Fibroblast of lung (primary cell): ENCODE measurements around the gene SLC35F3. TPM values are rescaled to one million over a fixed set of nuclear protein-coding genes. Genes with fewer than 3 reads are reported as not detected.

Experiments
- DNase-seq, 2 donors: peaks; one replicate each; pipeline versions ENCODE4 v3.0.0 to v3.0.0-alpha.2; 2010; ENCODE audit warnings: low read depth in 2 of 2
- H2AFZ ChIP-seq: 2 replicates; pipeline ENCODE4 v1.5.1; 2012; ENCODE audit warnings: low read length, control low read depth, inconsistent platforms
- H3K27ac ChIP-seq: 2 replicates; pipeline ENCODE4 v1.5.1; 2011; ENCODE audit warnings: low read length, control low read depth; ENCODE audit not compliant: insufficient read depth
- H3K27me3 ChIP-seq: 2 replicates; pipeline ENCODE4 v1.5.1; 2011; ENCODE audit warnings: mild to moderate bottlenecking, low read length; ENCODE audit not compliant: control insufficient read depth, insufficient read depth
- H3K36me3 ChIP-seq: 2 replicates; pipeline ENCODE4 v1.5.1; 2011; ENCODE audit warnings: low read length; ENCODE audit not compliant: control insufficient read depth, insufficient read depth
- H3K4me1 ChIP-seq: 2 replicates; pipeline ENCODE4 v1.5.1; 2011; ENCODE audit warnings: low read length; ENCODE audit not compliant: control insufficient read depth, insufficient read depth; ENCODE audit errors: extremely low read depth
- H3K4me2 ChIP-seq: 2 replicates; pipeline ENCODE4 v1.5.1; 2011; ENCODE audit warnings: low read length, control low read depth; ENCODE audit not compliant: insufficient read depth; ENCODE audit errors: extremely low read depth
- H3K4me3 ChIP-seq, 4 experiments: fragments of 200-600 bp in 1 of 4; sonication (generic) in 1 of 4; replicated peaks in 1 of 4; 2 replicates each; pipeline ENCODE4 v1.5.1; 2011 to 2016; ENCODE audit warnings: low read length in 4 of 4, low read depth in 3 of 4, mild to moderate bottlenecking in 3 of 4, control low read depth in 2 of 4, inconsistent platforms in 1 of 4, mixed read lengths in 1 of 4; ENCODE audit not compliant: insufficient read depth in 1 of 4; ENCODE audit errors: control extremely low read depth in 1 of 4
- H3K79me2 ChIP-seq: 2 replicates; pipeline ENCODE4 v1.5.1; 2012; ENCODE audit warnings: mild to moderate bottlenecking, low read length, inconsistent platforms; ENCODE audit not compliant: control insufficient read depth, insufficient read depth
- H3K9ac ChIP-seq: 2 replicates; pipeline ENCODE4 v1.5.1; 2011; ENCODE audit warnings: mild to moderate bottlenecking, low read length, control low read depth; ENCODE audit not compliant: insufficient read depth
- H3K9me3 ChIP-seq: 2 replicates; pipeline ENCODE4 v1.5.1; 2012; ENCODE audit warnings: low read depth, low read length; ENCODE audit not compliant: control insufficient read depth, insufficient read depth
- H4K20me1 ChIP-seq: 2 replicates; pipeline ENCODE4 v1.5.1; 2011; ENCODE audit warnings: low read length; ENCODE audit not compliant: control insufficient read depth, insufficient read depth; ENCODE audit errors: extremely low read depth
- EZH2 ChIP-seq: IDR thresholded peaks from 2 replicates; pipeline ENCODE4 v1.5.1; 2012; ENCODE audit warnings: low read length, control low read depth, mild to moderate bottlenecking; ENCODE audit errors: missing control alignments
- polyA plus RNA-seq, 2 donors: library from polyadenylated mRNA; depleted of rRNA in 1 of 2; stranded (reverse) in 1 of 2; unstranded in 1 of 2; fragments of >200 nt; gene quantifications; 2 replicates each; pipeline ENCODE4 v1.2.1, GENCODE V29; 2011 to 2012; ENCODE audit warnings: missing spikeins in 1 of 2
- total RNA-seq: library from RNA; depleted of rRNA; stranded (reverse); fragments of >200 nt; gene quantifications from 2 replicates; pipeline ENCODE4 v1.2.1, GENCODE V29; 2014
- TF ChIP-seq, protein P1 (sequence below), 2 donors: IDR thresholded peaks in 1 of 2; conservative IDR thresholded peaks in 1 of 2; 1 replicate in 1 of 2; 2 replicates in 1 of 2; pipeline ENCODE4 v1.5.1; 2011 to 2012; ENCODE audit warnings: low read length in 2 of 2, control low read depth in 1 of 2, inconsistent platforms in 1 of 2, low read depth in 1 of 2, mild to moderate bottlenecking in 1 of 2

SLC35F3 gene
- total and polyA plus RNA-seq, 2 donors (not counting 1 experiment from before 2014, with no cell fraction given), result not detected

DNA sequence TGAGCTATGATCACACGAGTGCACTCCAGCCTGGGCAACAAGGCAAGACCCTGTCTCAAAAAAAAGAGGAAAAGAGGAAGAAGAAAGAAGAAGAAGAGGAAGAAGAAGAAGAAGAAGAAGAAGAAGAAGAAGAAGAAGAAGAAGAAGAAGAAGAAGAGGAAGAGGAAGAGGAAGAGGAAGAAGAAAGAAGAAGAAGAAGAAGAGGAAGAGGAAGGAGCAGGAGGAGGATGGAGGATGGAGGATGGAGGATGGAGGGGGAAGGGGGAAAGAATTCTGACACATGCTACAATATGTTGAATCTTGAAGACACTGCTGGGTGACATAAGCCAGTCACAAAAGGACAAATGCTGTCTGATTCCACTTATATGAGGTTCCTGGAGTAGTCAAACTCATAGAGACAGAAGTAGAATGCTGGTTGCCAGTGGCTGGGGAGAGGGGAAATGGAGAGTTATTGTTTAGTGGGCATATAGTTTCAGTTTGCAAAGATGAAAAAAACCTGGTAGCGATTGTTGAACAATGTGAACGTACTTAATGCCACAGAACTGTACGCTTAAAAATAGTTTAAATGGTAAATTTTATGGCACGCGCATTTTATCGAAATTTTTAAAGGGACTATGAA lies 421.5 kb downstream of the SLC35F3 start:
- TF ChIP-seq, protein P1, sequence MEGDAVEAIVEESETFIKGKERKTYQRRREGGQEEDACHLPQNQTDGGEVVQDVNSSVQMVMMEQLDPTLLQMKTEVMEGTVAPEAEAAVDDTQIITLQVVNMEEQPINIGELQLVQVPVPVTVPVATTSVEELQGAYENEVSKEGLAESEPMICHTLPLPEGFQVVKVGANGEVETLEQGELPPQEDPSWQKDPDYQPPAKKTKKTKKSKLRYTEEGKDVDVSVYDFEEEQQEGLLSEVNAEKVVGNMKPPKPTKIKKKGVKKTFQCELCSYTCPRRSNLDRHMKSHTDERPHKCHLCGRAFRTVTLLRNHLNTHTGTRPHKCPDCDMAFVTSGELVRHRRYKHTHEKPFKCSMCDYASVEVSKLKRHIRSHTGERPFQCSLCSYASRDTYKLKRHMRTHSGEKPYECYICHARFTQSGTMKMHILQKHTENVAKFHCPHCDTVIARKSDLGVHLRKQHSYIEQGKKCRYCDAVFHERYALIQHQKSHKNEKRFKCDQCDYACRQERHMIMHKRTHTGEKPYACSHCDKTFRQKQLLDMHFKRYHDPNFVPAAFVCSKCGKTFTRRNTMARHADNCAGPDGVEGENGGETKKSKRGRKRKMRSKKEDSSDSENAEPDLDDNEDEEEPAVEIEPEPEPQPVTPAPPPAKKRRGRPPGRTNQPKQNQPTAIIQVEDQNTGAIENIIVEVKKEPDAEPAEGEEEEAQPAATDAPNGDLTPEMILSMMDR (conservative IDR thresholded peaks at IDR 0.05 in 1 of 2, IDR thresholded peaks at IDR 0.05 in 1 of 2; ENCODE audit: low read depth in 1 of 2, low read length in 2 of 2), result no peak
- TF ChIP-seq EZH2, result no peak
- Histone ChIP-seq H3K79me2 (no peaks in the 10 kb centered on the region), H3K27me3 (peaks cover 9% of the 10 kb centered on the region), H3K27ac (no peak overlapping the region), H3K9ac (no peak overlapping the region), H4K20me1 (no peaks in the 10 kb centered on the region), H3K4me2 (peak overlapping the region; percentile 75), H3K9me3 (no peaks in the 10 kb centered on the region), H2AFZ (no peak overlapping the region), H3K4me3 (peak overlapping the region in 3 of 4 experiments; percentile 35 to 49 (median 47)), H3K36me3 (no peaks in the 10 kb centered on the region), H3K4me1 (no peaks in the 10 kb centered on the region)
- no peak for DNase-seq

DNA sequence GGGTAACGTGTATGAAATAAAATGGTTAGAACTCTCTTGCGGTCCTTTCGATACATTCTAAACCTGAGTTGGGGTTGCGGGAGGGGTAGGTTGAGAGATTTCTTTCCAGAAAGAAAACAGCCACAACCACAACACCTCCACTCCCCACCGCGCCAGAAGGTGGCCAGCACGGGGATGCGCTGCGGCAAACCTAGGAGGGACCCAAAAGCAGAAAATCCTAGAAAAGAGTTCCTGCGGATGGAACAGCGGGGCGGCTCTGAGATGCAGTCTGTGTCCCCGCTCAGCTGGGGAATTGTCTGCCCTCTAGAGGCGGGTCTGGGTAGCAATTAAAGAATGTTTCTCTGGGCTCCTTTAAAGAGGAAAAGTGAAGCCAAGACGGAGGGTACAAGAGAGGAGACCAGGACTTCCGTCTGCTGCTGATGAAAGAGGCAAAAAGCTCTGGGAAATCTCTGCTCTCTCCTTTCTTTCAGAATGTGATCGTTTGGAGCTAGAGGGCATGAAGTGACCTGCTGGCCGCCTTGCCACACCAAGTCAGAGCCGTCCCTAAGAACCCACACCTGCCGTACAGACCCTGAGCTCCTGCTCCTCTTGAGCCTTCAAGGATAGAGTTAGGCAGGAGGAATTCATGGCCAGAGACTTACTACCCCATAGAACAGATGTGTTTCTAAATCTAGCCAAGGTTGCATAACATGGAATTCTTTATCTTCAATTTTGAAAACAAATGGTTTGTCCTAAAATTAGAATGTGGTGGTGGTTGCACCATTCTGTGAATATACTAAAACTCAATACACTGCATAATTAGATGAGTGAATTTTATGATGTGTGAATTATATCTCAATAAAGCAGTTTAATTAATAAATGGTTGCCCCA lies 422.3 kb downstream of the SLC35F3 start:
- Histone ChIP-seq H3K36me3 (no peaks in the 10 kb centered on the region), H4K20me1 (no peaks in the 10 kb centered on the region), H3K27me3 (peaks cover 9% of the 10 kb centered on the region), H3K79me2 (no peaks in the 10 kb centered on the region), H3K4me2 (peak overlapping the region; percentile 78), H3K4me3 (peak overlapping the region; percentile 35 to 49 (median 45)), H3K9me3 (no peaks in the 10 kb centered on the region), H3K9ac (no peak overlapping the region), H2AFZ (peak overlapping the region; percentile 23), H3K27ac (no peak overlapping the region), H3K4me1 (no peaks in the 10 kb centered on the region)
- DNase-seq, result peak; percentile 33 to 49
- TF ChIP-seq, protein P1 (conservative IDR thresholded peaks at IDR 0.05 in 1 of 2, IDR thresholded peaks at IDR 0.05 in 1 of 2; ENCODE audit: low read depth in 1 of 2, low read length in 2 of 2), result peak; percentile 69 to 81
- TF ChIP-seq EZH2, result no peak

DNA sequence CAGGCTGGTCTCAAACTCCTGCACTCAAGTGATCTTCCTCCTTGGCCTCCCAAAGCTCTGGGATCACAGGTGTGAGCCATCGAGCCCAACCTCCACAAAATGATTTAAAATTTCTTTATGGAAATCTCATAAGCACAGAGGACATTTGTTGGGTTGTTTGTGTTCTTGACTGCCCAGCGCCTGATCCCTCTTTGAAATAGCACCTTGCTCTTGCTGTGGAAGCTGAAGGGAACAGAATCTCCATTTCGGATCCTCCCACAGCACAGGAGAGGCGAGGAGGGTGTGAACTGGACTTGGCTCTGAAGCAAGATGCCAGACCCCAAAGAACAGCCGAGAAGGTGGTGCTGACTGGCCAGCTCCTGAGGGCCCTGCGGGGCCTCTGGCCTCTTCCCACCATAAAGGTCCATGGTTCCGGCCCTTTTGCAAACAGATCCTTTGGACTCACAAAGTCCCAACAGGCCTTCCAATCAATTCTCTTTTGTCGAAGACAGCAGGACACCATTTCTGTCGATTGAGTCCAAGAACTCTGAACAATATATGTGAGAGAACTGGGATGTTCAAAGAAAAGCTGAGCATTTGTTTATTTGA lies 423.2 kb downstream of the SLC35F3 start:
- H3K4me1 ChIP-seq, result no peaks in the 10 kb centered on the region
- no peaks in the 10 kb centered on the region for H4K20me1 ChIP-seq
- TF ChIP-seq, protein P1 (conservative IDR thresholded peaks at IDR 0.05 in 1 of 2, IDR thresholded peaks at IDR 0.05 in 1 of 2; ENCODE audit: low read depth in 1 of 2, low read length in 2 of 2), result no peak
- TF ChIP-seq EZH2, result no peak
- no peak overlapping the region for H3K27ac ChIP-seq
- no peak overlapping the region for H3K9ac ChIP-seq
- peaks cover 7% of the 10 kb centered on the region for H3K27me3 ChIP-seq
- no peak overlapping the region for H3K4me3 ChIP-seq
- no peak overlapping the region for H2AFZ ChIP-seq
- no peak for DNase-seq
- no peak overlapping the region for H3K4me2 ChIP-seq
- H3K36me3 ChIP-seq, result no peaks in the 10 kb centered on the region
- H3K79me2 ChIP-seq, result no peaks in the 10 kb centered on the region
- no peaks in the 10 kb centered on the region for H3K9me3 ChIP-seq
